GM21390 (cell line): ENCODE results near the gene SNTA1.
"Not testable (repeated sequence)": the region's sequence is repeated elsewhere in the genome, so short reads cannot be mapped to it uniquely, and the experiment has no call there.

Experiments
- ATAC-seq: cut with Tn5 transposase; IDR thresholded peaks from one replicate; pipeline ENCODE4 v1.9.1; 2021; ENCODE audit not compliant: unreplicated experiment

The SNTA1 gene

GRCh38 chr20:33433465-33434234 lies 9.9 kb downstream of the SNTA1 start:
- no peak for ATAC-seq

DNA sequence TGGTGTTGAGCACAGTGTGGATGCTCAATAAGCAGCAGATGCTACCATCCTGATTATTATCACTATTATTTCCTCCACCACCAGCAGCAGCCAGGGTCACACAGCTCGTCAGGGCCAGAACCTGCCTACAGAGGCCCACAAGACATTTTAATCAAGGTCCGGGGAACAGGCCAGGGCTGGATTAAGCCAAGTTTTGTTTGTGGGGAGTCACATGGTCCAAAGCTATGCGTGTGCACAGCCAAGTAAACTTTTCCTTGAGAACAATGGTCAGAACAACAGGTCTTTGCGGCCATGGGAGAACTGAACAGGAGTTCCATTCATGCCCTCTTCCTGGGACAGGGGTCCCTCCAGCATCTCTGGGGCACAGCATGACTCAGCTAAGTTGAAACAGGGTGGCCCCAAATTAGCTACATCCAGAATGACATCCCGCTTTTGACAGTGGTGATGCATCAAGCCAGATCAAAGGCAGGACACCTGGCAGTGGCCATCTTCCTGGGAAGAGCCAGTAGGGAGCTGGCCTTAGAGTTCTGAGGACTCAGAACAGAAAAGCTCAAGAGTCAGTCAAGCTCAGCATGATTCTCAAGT lies 11.7 kb downstream of the SNTA1 start:
- no peak for ATAC-seq

GRCh38 chr20:33423875-33424274 lies 19.7 kb downstream of the SNTA1 start:
- ATAC-seq: not testable (repeated sequence)

DNA sequence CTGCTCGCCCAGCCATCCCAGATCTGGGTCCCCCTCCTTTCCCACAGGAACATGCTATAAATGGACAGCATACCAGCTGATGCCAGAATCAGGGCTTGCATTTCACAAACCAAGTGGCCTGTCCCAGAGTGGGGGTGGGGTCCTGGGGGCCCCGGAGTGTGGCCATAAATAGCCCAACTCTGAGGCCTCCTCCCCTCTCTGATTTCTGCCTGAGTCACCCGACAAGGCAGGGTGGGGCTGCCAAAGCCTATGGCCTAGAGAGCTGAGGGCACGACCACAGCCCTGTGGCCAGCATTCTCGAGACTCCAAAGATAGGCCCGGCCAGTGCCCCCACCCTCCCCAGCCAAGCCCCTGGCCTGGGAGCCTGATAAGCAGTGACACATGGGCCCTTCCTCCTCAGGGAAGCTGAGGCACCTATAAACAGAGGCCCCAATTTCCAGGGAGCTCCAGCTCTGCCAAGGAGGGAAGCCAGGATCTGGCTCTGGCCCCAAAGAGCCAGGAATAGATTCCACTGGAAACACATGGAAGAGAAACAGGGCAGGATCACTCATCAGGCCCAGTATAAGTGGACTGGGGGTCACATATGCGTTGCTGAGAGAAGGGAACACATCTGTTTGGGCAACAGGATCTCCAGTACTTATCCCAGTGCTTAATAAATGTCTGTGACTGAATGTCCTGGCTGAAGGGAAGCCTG lies 20.3 kb downstream of the SNTA1 start:
- ATAC-seq: no peak

GRCh38 chr20:33419140-33419974 lies 24.2 kb downstream of the SNTA1 start:
- ATAC-seq: no peak

DNA sequence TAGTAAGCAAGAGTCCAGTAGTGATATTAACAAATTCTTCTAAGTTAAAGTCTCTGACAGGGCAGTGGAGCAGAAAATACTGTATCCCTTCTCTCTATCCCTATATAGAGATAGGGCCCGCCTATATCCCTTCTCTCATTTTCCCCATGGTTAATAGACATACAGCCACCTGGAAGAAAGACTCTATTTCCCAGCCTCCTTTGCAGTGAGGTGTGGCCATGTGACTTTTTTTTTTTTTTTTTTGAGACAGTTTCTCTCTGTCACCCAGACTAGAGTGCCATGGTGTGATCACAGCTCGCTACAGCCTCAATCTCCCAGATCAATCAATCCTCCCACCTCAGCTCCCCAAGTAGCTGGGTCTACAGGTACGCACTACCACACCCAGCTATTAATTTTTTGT lies 25.5 kb downstream of the SNTA1 start:
- ATAC-seq: no peak

DNA sequence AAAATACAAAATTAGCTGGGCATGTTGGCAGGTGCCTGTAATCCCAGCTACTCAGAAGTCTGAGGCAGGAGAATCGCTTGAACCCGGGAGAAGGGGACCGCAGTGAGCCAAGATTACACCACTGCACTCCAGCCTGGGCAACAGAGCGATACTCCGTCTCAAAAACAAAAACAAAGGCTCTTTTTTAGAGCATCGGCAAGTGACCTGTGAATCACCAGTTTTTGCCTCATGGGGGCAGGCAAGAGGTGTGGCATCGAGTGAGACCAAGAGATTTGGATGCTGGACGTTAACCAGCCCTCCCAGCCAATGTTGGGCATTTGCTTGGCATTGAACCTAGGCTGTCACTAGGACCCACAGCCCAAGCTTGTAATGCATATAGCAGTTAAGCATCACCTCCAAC lies 27.6 kb downstream of the SNTA1 start:
- no peak for ATAC-seq

GRCh38 chr20:33412484-33412838 lies 31.1 kb downstream of the SNTA1 start:
- no peak for ATAC-seq

DNA sequence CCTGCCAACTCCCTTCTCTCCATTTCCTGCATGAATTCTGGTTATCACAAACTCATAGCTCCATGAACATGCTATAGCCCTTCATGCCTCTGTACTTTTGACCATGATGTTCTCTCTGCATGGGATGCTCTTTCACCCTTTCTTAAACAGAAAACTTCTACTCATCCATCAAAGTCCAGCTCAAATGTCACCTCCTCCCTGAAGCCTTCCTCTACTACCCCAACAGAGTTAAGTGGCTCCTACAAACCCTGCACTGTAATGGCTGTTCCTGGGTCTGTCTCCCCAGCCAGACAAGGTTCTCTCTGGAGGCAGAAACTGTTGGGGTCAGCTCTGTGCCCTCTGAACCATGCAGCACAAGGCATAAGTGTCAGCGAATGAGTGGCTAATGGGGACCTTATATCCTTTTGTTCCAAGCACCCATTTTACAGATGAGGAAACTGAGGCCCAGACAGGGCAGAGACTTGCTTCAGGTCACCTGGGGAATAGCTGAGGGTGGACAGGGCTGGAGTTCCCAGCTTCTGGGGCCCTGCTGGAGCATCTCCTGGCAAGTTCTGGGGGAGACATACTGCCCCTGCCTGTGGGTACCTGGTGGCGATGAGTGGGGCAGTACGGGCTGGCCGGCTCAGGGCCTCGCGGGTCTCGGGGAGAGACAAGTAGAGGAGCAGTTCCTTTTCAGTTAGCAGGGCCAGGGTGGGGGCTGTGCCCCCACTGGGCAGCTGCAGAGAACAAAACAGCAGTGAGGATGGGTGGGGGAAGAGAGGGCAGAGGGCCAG lies 31.7 kb downstream of the SNTA1 start:
- no peak for ATAC-seq

DNA sequence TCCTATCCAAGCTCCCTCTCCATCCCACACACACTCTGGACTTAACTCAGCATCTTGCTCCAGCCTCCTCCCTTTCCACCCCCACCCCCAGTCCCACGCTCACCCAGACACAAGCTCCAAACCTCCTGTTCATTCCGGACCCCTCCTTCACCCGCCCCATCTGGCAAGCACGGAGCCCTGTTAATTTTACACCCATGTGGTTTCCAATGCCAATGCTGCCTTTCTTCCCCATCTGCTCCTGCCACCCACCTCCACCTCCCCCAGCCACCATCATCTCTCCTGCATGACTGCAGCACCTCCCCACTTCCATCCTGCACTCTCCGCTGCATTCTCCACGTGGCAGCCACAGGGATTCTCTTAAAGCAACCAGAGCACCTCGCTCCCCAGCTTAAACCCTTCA lies 32.3 kb downstream of the SNTA1 start:
- ATAC-seq: no peak

DNA sequence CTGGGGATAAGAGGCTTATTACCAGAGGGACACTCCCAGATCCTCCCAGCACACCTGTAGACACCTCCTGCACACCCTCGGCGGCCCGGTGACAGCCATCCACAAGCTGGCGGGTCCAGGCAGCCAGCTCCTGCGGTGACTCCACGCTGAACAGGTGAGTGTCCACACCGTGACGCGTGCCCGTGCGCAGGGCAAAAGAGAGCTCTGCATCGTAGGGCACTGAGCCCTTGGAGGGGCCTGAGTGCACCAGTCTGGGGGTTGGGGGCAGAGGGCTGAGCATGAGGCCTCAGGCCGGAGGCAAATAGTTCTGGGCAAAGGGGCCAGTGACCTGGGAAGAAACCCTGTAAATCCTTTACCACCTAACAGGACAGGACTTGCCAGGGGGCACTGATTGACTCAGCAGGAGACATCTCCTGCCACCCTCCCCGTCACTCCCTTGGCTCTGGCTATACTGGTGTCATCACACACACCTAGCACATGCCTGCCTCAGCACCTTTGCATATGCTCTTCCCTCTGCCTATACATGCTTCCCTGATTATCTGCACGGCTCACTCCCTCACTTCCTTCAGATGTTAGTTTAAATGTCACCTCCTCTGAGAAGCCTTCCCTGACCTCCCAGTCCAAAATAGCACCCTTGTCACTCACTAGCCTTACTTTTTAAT lies 33.4 kb downstream of the SNTA1 start:
- no peak for ATAC-seq

DNA sequence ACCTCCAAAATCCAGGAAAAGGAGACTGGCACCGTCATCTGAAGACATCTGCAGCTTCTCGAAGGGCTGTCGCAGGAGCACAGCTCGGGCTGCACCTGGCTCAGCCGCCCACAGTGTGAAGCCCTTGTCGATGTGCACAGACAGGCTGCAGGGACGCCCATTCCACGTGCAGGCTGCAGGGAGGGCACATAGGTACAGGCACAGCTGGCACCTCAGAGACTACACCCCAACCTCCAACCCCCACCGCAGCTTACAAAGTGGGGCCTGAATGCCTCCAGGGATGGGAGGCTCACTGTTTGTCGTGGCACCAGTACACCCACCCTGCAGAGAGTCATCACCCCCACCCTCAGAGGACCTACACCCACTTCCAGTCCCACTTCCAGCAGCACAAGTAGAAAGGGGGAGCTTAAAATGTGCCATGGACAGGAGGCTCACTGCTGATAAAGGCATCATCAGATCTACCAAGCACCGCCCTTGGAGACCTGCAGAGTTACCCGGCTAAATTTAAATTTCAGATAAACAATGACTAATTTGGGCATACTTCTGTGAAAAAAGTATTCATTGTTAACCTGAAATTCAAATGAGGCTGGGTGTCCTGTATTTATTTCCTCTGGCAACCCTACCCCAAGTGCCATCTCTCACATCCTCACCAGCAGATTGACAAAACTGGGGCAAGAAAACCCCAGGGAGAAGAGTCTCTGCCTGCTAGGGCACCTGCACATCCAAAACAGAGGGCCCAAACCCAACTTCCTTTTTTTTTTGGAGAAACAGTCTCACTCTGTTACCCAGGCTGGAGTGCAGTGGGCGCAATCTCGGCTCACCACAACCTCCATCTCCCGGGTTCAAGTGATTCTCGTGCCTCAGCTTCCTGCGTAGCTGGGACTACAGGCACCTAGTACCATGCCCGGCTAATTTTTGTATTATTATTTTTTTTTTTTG lies 34.6 kb downstream of the SNTA1 start:
- ATAC-seq: no peak

- no peak for ATAC-seq
These were observed 35.2 kb downstream of the SNTA1 start for GRCh38 chr20:33408313-33408712.

GRCh38 chr20:33407796-33408195 lies 35.8 kb downstream of the SNTA1 start:
- no peak for ATAC-seq

- ATAC-seq: no peak
These were observed 36.3 kb downstream of the SNTA1 start for GRCh38 chr20:33407251-33407650.

DNA sequence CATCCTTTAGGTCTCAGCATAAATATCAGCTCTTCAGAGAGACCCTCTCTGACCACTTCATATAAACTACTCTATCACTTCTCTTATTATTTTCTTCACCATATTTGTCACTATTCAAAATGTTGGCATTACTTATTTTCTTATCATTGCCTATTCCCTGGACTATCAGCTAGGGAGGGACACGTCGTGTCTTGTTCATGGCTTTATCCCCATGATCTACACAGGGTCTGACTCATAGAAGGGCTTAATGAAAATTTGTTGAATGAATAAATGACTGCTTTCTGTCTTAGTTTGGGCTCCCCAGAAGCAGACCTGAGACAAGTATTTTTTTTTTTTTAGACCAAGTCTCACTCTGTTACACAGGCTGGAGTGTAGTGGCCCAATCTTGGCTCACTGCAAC lies 39.3 kb downstream of the SNTA1 start:
- ATAC-seq: no peak

GRCh38 chr20:33401921-33402369 lies 41.6 kb downstream of the SNTA1 start:
- ATAC-seq: no peak

- peak; percentile 81 for ATAC-seq
These were observed 42.2 kb downstream of the SNTA1 start, which contains the start of gene CDK5RAP1 for GRCh38 chr20:33401184-33401920. Gene CDK5RAP1, minus strand, starts transcription at chr20:33401519. Its CDS starts 4,455 bp downstream, at chr20:33397064.
